SK-N-MC (cell line): ENCODE measurements around the gene ZNF790.

ENCODE experiments used
- EZH2 ChIP-seq: fragments of 200-600 bp; sonication (generic); IDR thresholded peaks from one replicate; pipeline ENCODE4 v1.6.1; 2017; ENCODE audit warnings: antibody characterized with exemption
- FOXP2 ChIP-seq: optimal IDR thresholded peaks from 2 replicates; pipeline ENCODE3; 2011; ENCODE audit warnings: mild to moderate bottlenecking, moderate library complexity; ENCODE audit not compliant: insufficient read depth; ENCODE audit errors: extremely low read length, control extremely low read depth
- POLR2AphosphoS5 ChIP-seq: IDR thresholded peaks from 2 replicates; pipeline ENCODE4 v1.6.1; 2012; ENCODE audit warnings: mild to moderate bottlenecking, low read depth, low read length, borderline replicate concordance

- TF ChIP-seq EZH2 (no peak), POLR2AphosphoS5 (no peak), FOXP2 (no peak)
Measured at GRCh38 chr19:36773223-36773579, 65.0 kb downstream of the ZNF790 start.
